K562 (cell line): ENCODE measurements around the gene RNF212B. TPM values are rescaled to one million over a fixed set of nuclear protein-coding genes. Genes with fewer than 3 reads are reported as not detected.

ENCODE experiments used
- BDP1 ChIP-seq: IDR thresholded peaks from 3 replicates; pipeline ENCODE4 v1.6.1; 2011; ENCODE audit not compliant: insufficient read length, insufficient read depth
- CLOCK ChIP-seq: fragments of 250-450 bp; sonication (Bioruptor Pico); IDR thresholded peaks from 2 replicates; pipeline ENCODE4 v1.4.0; 2020; ENCODE audit warnings: mild to moderate bottlenecking, moderate library complexity, borderline replicate concordance
- DPF2 ChIP-seq: fragments of 450-650 bp; IDR thresholded peaks from 2 replicates; pipeline ENCODE4 v1.6.1; 2016
- ELK1 ChIP-seq: sonication (generic); formaldehyde crosslinking; IDR thresholded peaks from 2 replicates; pipeline ENCODE4 v1.8.1; 2022; ENCODE audit warnings: missing genetic modification reagents
- EWSR1 ChIP-seq: fragments of 450-650 bp; IDR thresholded peaks from 2 replicates; pipeline ENCODE4 v1.6.1; 2018; ENCODE audit warnings: borderline replicate concordance, mild to moderate bottlenecking, low read depth, moderate library complexity; ENCODE audit not compliant: partially characterized antibody
- EZH2 ChIP-seq: IDR thresholded peaks from 2 replicates; pipeline ENCODE4 v1.6.1; 2012; ENCODE audit warnings: low read depth, mild to moderate bottlenecking, inconsistent platforms, low read length, borderline replicate concordance
- GABPB1 ChIP-seq: sonication (generic); formaldehyde crosslinking; IDR thresholded peaks from 2 replicates; pipeline ENCODE4 v1.8.0; 2022; ENCODE audit warnings: mild to moderate bottlenecking, missing genetic modification reagents
- GABPB2 ChIP-seq: fragments of 250-450 bp; sonication (Bioruptor Pico); conservative IDR thresholded peaks from 2 replicates; pipeline ENCODE4 v1.5.1; 2021; ENCODE audit warnings: mild to moderate bottlenecking
- HNRNPLL ChIP-seq: fragments of 200-400 bp; formaldehyde crosslinking; IDR thresholded peaks from 2 replicates; pipeline ENCODE4 v1.6.1; 2017; ENCODE audit warnings: low read length, low read depth, mild to moderate bottlenecking; ENCODE audit not compliant: poor library complexity, severe bottlenecking
- KLF1 ChIP-seq: fragments of 450-650 bp; IDR thresholded peaks from 2 replicates; pipeline ENCODE4 v1.6.1; 2016; ENCODE audit warnings: missing genetic modification characterization, missing compliant biosample characterization
- MCM2 ChIP-seq: fragments of 450-650 bp; IDR thresholded peaks from 2 replicates; pipeline ENCODE4 v1.6.1; 2017; ENCODE audit warnings: low read depth, mild to moderate bottlenecking
- MNT ChIP-seq, 2 experiments: fragments of 450-650 bp; conservative IDR thresholded peaks; 2 replicates each; pipeline ENCODE4 v1.6.1; 2017; ENCODE audit warnings: mild to moderate bottlenecking in 2 of 2, moderate library complexity in 2 of 2
- MTA3 ChIP-seq: fragments of 450-650 bp; formaldehyde crosslinking; IDR thresholded peaks from 2 replicates; pipeline ENCODE4 v1.6.1; 2017; ENCODE audit warnings: mild to moderate bottlenecking, borderline replicate concordance
- NFIC ChIP-seq: fragments of 450-650 bp; IDR thresholded peaks from 2 replicates; pipeline ENCODE4 v1.6.1; 2017; ENCODE audit warnings: mild to moderate bottlenecking, inconsistent platforms
- PHTF2 ChIP-seq: fragments of 250-450 bp; sonication (Bioruptor Pico); IDR thresholded peaks from 2 replicates; pipeline ENCODE4 v1.5.0; 2021; ENCODE audit warnings: mild to moderate bottlenecking
- RNF2 ChIP-seq: sonication (generic); IDR thresholded peaks from 2 replicates; pipeline ENCODE4 v1.6.1; 2016
- RUNX1 ChIP-seq: sonication (generic); IDR thresholded peaks from 2 replicates; pipeline ENCODE4 v1.6.1; 2016; ENCODE audit warnings: antibody characterized with exemption, low read depth
- SIN3A ChIP-seq, 2 experiments: fragments of 150-350 bp in 1 of 2; IDR thresholded peaks; 2 replicates each; pipeline ENCODE4 v1.6.1; 2011 to 2016; ENCODE audit warnings: borderline replicate concordance in 2 of 2, low read depth in 2 of 2, low read length in 2 of 2, mild to moderate bottlenecking in 2 of 2, moderate library complexity in 2 of 2; ENCODE audit not compliant: control insufficient read depth in 1 of 2
- SLC30A9 ChIP-seq: fragments of 250-450 bp; sonication (Bioruptor Pico); IDR thresholded peaks from 2 replicates; pipeline ENCODE4 v1.8.0; 2022; ENCODE audit warnings: mild to moderate bottlenecking, moderate library complexity
- SMARCA4 ChIP-seq: fragments of 450-650 bp; IDR thresholded peaks from 2 replicates; pipeline ENCODE4 v1.6.1; 2016
- ZBTB2 ChIP-seq: fragments of 450-650 bp; IDR thresholded peaks from 2 replicates; pipeline ENCODE4 v1.6.1; 2016; ENCODE audit warnings: antibody characterized with exemption
- ZC3H11A ChIP-seq: IDR thresholded peaks from 2 replicates; pipeline ENCODE4 v1.6.1; 2012; ENCODE audit warnings: low read depth, low read length, improper control_type of control experiment
- ZFP30 ChIP-seq: fragments of 250-450 bp; sonication (Bioruptor Pico); IDR thresholded peaks from 2 replicates; pipeline ENCODE4 v1.8.0; 2022; ENCODE audit warnings: moderate library complexity, mild to moderate bottlenecking, inconsistent platforms, borderline replicate concordance
- polyA plus RNA-seq, 8 experiments: library from polyadenylated mRNA; depleted of rRNA in 4 of 8; stranded (reverse) in 5 of 8; unstranded in 3 of 8; fragments of >200 nt; fragmentation: Nextera tagmentation in 2 of 8; fragmentation: Illumina TruSeq in 1 of 8; extraction: Ambion mirVana in 2 of 8; extraction: Trizol in 1 of 8; gene quantifications; 2 replicates each; pipeline versions ENCODE4 v1.2.1 to v1.2.3, GENCODE V29; 2011 to 2014; ENCODE audit warnings: inconsistent platforms in 1 of 8, missing spikeins in 1 of 8
- total RNA-seq, 7 experiments: library from RNA; depleted of rRNA in 6 of 7; stranded (reverse); fragments of >200 nt in 6 of 7; fragmentation: Illumina TruSeq in 2 of 7; extraction: Trizol in 2 of 7; gene quantifications; 2 replicates each; pipeline versions ENCODE4 v1.2.1 to v1.2.3, GENCODE V29; 2011 to 2021; ENCODE audit warnings: low replicate concordance in 1 of 7

RNF212B gene
- total and polyA plus RNA-seq, 9 of the 15 experiments (the other 6 are each of a cell fraction or from before 2014, with no cell fraction given) = 0.15 to 0.43 (median 0.27) TPM; not detected in 3

GRCh38 chr14:23306412-23307145 is 68.8 kb downstream of the RNF212B start, which contains the start of gene BCL2L2 (continued):
- TF ChIP-seq CLOCK = no peak
- TF ChIP-seq RUNX1 = peak; percentile 78; the same call in 1 of the 2 replicates
- TF ChIP-seq MNT (conservative IDR thresholded peaks at IDR 0.05) = no peak
- no peak; the same call in 1 of the 2 replicates for TF ChIP-seq RNF2
- no peak for TF ChIP-seq PHTF2 (CRISPR knock-in tag)
- no peak for TF ChIP-seq ZC3H11A
- TF ChIP-seq GABPB1 = peak; percentile 76
- no peak for TF ChIP-seq ZBTB2
- peak; percentile 70 for TF ChIP-seq MTA3
- no peak for TF ChIP-seq EZH2
- TF ChIP-seq EWSR1 = no peak
- TF ChIP-seq NFIC = peak; percentile 57
- no peak; the same call in 1 of the 2 replicates for TF ChIP-seq KLF1 (tag)
- peak; percentile 82 to 93; a peak in 3 of 4 replicates for TF ChIP-seq SIN3A (IDR thresholded peaks at IDR 0.05; ENCODE audit: borderline replicate concordance in 2 of 2, control insufficient read depth in 1 of 2, low read depth in 2 of 2, low read length in 2 of 2)
- no peak for TF ChIP-seq ZFP30 (CRISPR knock-in tag)
- no peak for TF ChIP-seq ELK1 (CRISPR knock-in tag)
- no peak for TF ChIP-seq SMARCA4
- TF ChIP-seq MCM2 = no peak
- no peak; the same call in 1 of the 2 replicates for TF ChIP-seq DPF2
- peak; percentile 25 for TF ChIP-seq HNRNPLL
- TF ChIP-seq BDP1 = no peak
- no peak for TF ChIP-seq SLC30A9 (CRISPR knock-in tag)
- no peak for TF ChIP-seq GABPB2 (CRISPR knock-in tag)
